HepG2 (cell line): ENCODE results near the gene TSLP. TPM values are rescaled to one million over a fixed set of nuclear protein-coding genes. Genes with fewer than 3 reads are reported as not detected.

Experiments used
- ATAC-seq: fragments of 200-7000 bp; cut with Tn5 transposase; 3 replicates; pipeline ENCODE4 v1.9.1; 2020; ENCODE audit warnings: mild to moderate bottlenecking, moderate library complexity
- BruUV-seq: library from RNA; stranded (reverse); fragments of 400-500 nt; replicated peaks from 2 replicates; lab custom pipeline; 2021; lab: Mats Ljungman, UMichigan
- CTCF ChIA-PET: fragments of 300-600 bp; formaldehyde crosslinking; extraction: SDS; loops from one replicate; lab custom pipeline; 2021; ENCODE audit warnings: low total read pairs, inconsistent platforms, low intra/inter-chr PET ratio; lab: Yijun Ruan, JAX
- POLR2A ChIA-PET: fragments of 350-600 bp; sonication (Branson Sonifier 250); formaldehyde crosslinking; loops from one replicate; lab custom pipeline; 2020; ENCODE audit warnings: antibody characterized with exemption, inconsistent platforms; lab: Yijun Ruan, JAX
- DNase-seq: peaks from one replicate; pipeline ENCODE4 v3.0.0-alpha.2; 2015; ENCODE audit warnings: low spot score
- FAIRE-seq: peaks from 3 replicates; lab custom pipeline; 2011; peaks lifted over from hg19 to GRCh38; lab: Jason Lieb, UNC
- H2AFZ ChIP-seq: one replicate; pipeline ENCODE4 v1.6.1; 2011; ENCODE audit warnings: low read length, inconsistent platforms
- H3K27ac ChIP-seq: fragments of 300-600 bp; 3 replicates; pipeline ENCODE4 v1.8.0; 2011; ENCODE audit warnings: mixed run types, mild to moderate bottlenecking, mixed read lengths, low read length, inconsistent platforms; ENCODE audit not compliant: insufficient read depth; ENCODE audit errors: extremely low read length
- H3K27me3 ChIP-seq, 2 experiments: fragments of 200-600 bp in 1 of 2; 2 replicates in 1 of 2; 3 replicates in 1 of 2; pipeline versions ENCODE4 v1.6.0 to v1.8.0; 2011; ENCODE audit warnings: low read length in 2 of 2, mild to moderate bottlenecking in 2 of 2, moderate library complexity in 2 of 2, inconsistent platforms in 1 of 2; ENCODE audit not compliant: insufficient read depth in 2 of 2, control insufficient read depth in 1 of 2
- H3K36me3 ChIP-seq, 2 experiments: fragments of 200-600 bp in 1 of 2; replicated peaks in 1 of 2; 2 replicates in 1 of 2; 3 replicates in 1 of 2; pipeline versions ENCODE4 v1.5.1 to v1.8.0; 2011; ENCODE audit warnings: low read length in 2 of 2, inconsistent platforms in 1 of 2; ENCODE audit not compliant: insufficient read depth in 2 of 2, control insufficient read depth in 1 of 2
- H3K4me1 ChIP-seq: 2 replicates; pipeline ENCODE4 v1.5.1; 2012; ENCODE audit warnings: low read length, inconsistent platforms; ENCODE audit not compliant: insufficient read depth
- H3K4me2 ChIP-seq: 2 replicates; pipeline ENCODE4 v1.6.0; 2011; ENCODE audit warnings: low read depth, low read length, inconsistent platforms
- H3K4me3 ChIP-seq, 3 experiments: fragments of 200-600 bp in 1 of 3; sonication (generic), shearing (Covaris generic) in 1 of 3; replicated peaks in 1 of 3; 2 replicates each; pipeline ENCODE4 v1.5.1; 2011 to 2016; ENCODE audit warnings: low read length in 3 of 3, inconsistent platforms in 2 of 3, low read depth in 2 of 3, mild to moderate bottlenecking in 2 of 3, control low read depth in 1 of 3, mixed read lengths in 1 of 3; ENCODE audit not compliant: insufficient read depth in 1 of 3
- H3K79me2 ChIP-seq: one replicate; pipeline ENCODE4 v1.6.1; 2011; ENCODE audit warnings: low read length, inconsistent platforms; ENCODE audit not compliant: insufficient read depth
- H3K9ac ChIP-seq: 2 replicates; pipeline ENCODE4 v1.6.0; 2011; ENCODE audit warnings: mild to moderate bottlenecking, low read depth, low read length, inconsistent platforms; ENCODE audit not compliant: insufficient read depth
- H3K9me3 ChIP-seq: 2 replicates; pipeline ENCODE4 v1.5.1; 2012; ENCODE audit warnings: mild to moderate bottlenecking, low read length
- H4K20me1 ChIP-seq: 2 replicates; pipeline ENCODE4 v1.6.0; 2011; ENCODE audit warnings: inconsistent platforms, mild to moderate bottlenecking, low read length, moderate library complexity; ENCODE audit not compliant: insufficient read depth
- CC2D1A ChIP-seq: sonication (generic); formaldehyde crosslinking; IDR thresholded peaks from 2 replicates; pipeline ENCODE4 v1.8.1; 2023; ENCODE audit warnings: mild to moderate bottlenecking, missing genetic modification reagents
- HNRNPLL ChIP-seq: fragments of 200-400 bp; formaldehyde crosslinking; IDR thresholded peaks from 2 replicates; pipeline ENCODE4 v1.6.1; 2017; ENCODE audit warnings: mild to moderate bottlenecking, low read depth, low read length; ENCODE audit not compliant: poor library complexity, severe bottlenecking
- KIAA2018 ChIP-seq: sonication (generic); formaldehyde crosslinking; IDR thresholded peaks from 2 replicates; pipeline ENCODE4 v1.5.0; 2020; ENCODE audit warnings: mild to moderate bottlenecking, missing genetic modification reagents, borderline replicate concordance
- NFYC ChIP-seq: IDR thresholded peaks from 2 replicates; pipeline ENCODE4 v1.6.1; 2016; ENCODE audit warnings: missing genetic modification reagents, missing compliant biosample characterization
- STAT5B ChIP-seq: sonication (generic); formaldehyde crosslinking; IDR thresholded peaks from 2 replicates; pipeline ENCODE4 v1.4.0; 2020; ENCODE audit warnings: missing genetic modification reagents
- ZFP36L2 ChIP-seq: sonication (generic); formaldehyde crosslinking; IDR thresholded peaks from 2 replicates; pipeline ENCODE4 v1.4.0; 2020; ENCODE audit warnings: missing genetic modification reagents
- ZNF143 ChIP-seq: sonication (generic); formaldehyde crosslinking; IDR thresholded peaks from 2 replicates; pipeline ENCODE4 v1.4.0; 2020; ENCODE audit warnings: missing genetic modification reagents
- ZNF598 ChIP-seq: sonication (generic); formaldehyde crosslinking; IDR thresholded peaks from 2 replicates; pipeline ENCODE4 v1.5.1; 2020; ENCODE audit warnings: mild to moderate bottlenecking, missing genetic modification reagents, borderline replicate concordance
- ZNF678 ChIP-seq: sonication (generic); formaldehyde crosslinking; IDR thresholded peaks from 2 replicates; pipeline ENCODE4 v1.4.0; 2020; ENCODE audit warnings: mild to moderate bottlenecking, missing genetic modification reagents
- ZNF891 ChIP-seq: sonication (generic); formaldehyde crosslinking; IDR thresholded peaks from 2 replicates; pipeline ENCODE4 v1.5.0; 2020; ENCODE audit warnings: mild to moderate bottlenecking, missing genetic modification reagents
- WGBS: methylation state at CpG from one replicate; pipeline ENCODE4 v1.1.6; 2017; ENCODE audit warnings: low lambda C conversion rate; 5-methylcytosine and 5-hydroxymethylcytosine counted together
- in situ Hi-C: cut with HindIII; loops from 2 replicates; pipeline ENCODE4 v1.10.0; 2017; ENCODE audit warnings: low pct_unique_long_range_greater_than_20kb; ENCODE audit not compliant: extremely low pct_ligation_motif_present
- intact Hi-C: fragments of 100-400 bp; cut with micrococcal nuclease; formaldehyde crosslinking; loops from one replicate; pipeline ENCODE4 v1.10.0; 2022; ENCODE audit not compliant: unreplicated experiment
- polyA plus RNA-seq, 8 experiments: library from polyadenylated mRNA; depleted of rRNA in 3 of 8; stranded (reverse) in 7 of 8; unstranded in 1 of 8; fragments of >200 nt; fragmentation: Illumina TruSeq in 4 of 8; extraction: Trizol in 4 of 8; gene quantifications; 2 replicates each; pipeline versions ENCODE4 v1.2.1 to v1.2.3, GENCODE V29; 2011 to 2016; ENCODE audit warnings: low read depth in 4 of 8, missing spikeins in 1 of 8, mixed read lengths in 1 of 8; ENCODE audit not compliant: insufficient read depth in 1 of 8
- total RNA-seq, 5 experiments: library from RNA; depleted of rRNA; stranded (reverse); fragments of >200 nt; fragmentation: Illumina TruSeq; extraction: Trizol; gene quantifications; 2 replicates each; pipeline ENCODE4 v1.2.3, GENCODE V29; 2016; ENCODE audit warnings: low read depth in 1 of 5

TSLP gene
- total and polyA plus RNA-seq, 2 of the 13 experiments (the other 11 are each of a cell fraction or from before 2014, with no cell fraction given): not detected

DNA sequence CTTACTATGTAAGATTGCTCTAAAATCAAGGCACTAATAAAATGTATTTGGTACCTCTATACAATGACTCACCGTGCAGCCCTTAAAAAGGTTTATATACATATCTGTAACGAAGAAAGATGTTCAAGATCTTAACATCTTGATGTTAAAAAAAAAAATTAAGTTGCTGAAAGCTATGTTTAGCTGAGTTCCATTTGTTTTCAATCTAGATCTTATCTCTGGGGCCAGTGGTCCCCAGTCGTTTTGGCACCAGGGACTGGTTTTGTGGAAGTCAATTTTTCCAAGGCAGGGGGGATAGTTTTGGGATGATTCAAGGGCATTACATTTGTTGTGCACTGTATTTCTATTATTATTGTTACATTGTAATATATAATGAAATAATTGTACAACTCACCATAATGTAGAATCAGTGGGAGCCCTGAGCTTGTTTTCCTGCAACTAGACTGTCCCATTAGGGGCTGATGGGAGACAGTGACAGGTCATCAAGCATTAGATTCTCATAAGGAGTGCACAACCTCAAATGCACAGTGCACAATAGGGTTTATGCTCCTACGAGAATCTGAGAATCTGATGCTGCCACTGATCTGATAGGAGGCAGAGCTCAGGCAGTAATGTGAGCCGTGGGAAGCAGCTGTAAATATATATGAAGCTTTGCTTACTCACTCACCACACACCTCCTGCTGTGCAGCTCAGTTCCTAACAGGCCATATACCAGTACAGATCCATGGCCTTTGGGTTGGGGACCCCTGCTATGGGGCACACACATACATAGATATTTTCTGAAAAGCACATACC, 27.6 kb upstream of the TSLP start:
- no peak for FAIRE-seq
- in situ Hi-C loops: no loop called here
- CTCF ChIA-PET: no interaction called here

More for the DNA sequence above, 27.6 kb upstream of the TSLP start:
- H3K27me3 ChIP-seq: no peaks in the 10 kb centered on the region
- no peak overlapping the region for H3K4me2 ChIP-seq
- POLR2A ChIA-PET: no interaction called here
- no peaks in the 10 kb centered on the region for H3K9me3 ChIP-seq
- no peaks in the 10 kb centered on the region for H3K79me2 ChIP-seq
- intact Hi-C loops: no loop called here
- TF ChIP-seq ZNF598 (CRISPR knock-in tag) (no peak), STAT5B (CRISPR knock-in tag) (no peak), NFYC (CRISPR knock-in tag) (no peak), ZFP36L2 (CRISPR knock-in tag) (no peak), ZNF678 (CRISPR knock-in tag) (no peak), HNRNPLL (no peak), KIAA2018 (no peak), ZNF143 (CRISPR knock-in tag) (no peak), CC2D1A (CRISPR knock-in tag) (no peak), ZNF891 (CRISPR knock-in tag) (no peak)
- H3K9ac ChIP-seq: no peak overlapping the region
- ATAC-seq: no peak
- no peaks in the 10 kb centered on the region for H3K4me1 ChIP-seq
- no peaks in the 10 kb centered on the region for H3K36me3 ChIP-seq
- no TSS peak for BruUV-seq
- H3K27ac ChIP-seq: no peak overlapping the region
- no peaks in the 10 kb centered on the region for H4K20me1 ChIP-seq
- H3K4me3 ChIP-seq: no peak overlapping the region
- WGBS: 4% methylated on average over 5 of the region's 5 CpGs
- DNase-seq: no peak
- H2AFZ ChIP-seq: no peak overlapping the region
